Coronary artery (tissue), 2 donors: ENCODE data around the gene BLVRB.

Source experiments
- DNase-seq: peaks from one replicate; pipeline ENCODE4 v3.0.0-alpha.2; 2017; ENCODE audit warnings: low spot score
- H3K27ac ChIP-seq, 2 donors: fragments of 200-600 bp; sonication (generic); one replicate each; pipeline ENCODE4 v1.5.1; 2016 to 2019
- H3K4me3 ChIP-seq: fragments of 200-600 bp; sonication (generic); 2 replicates; pipeline ENCODE4 v1.5.1; 2016; ENCODE audit warnings: mild to moderate bottlenecking, moderate library complexity
- CTCF ChIP-seq: fragments of 200-600 bp; sonication (generic); IDR thresholded peaks from one replicate; pipeline ENCODE4 v1.5.1; 2019; ENCODE audit warnings: antibody characterized with exemption

Gene BLVRB

GRCh38 chr19:40398417-40399131, 67.0 kb downstream of the BLVRB start:
- H3K27ac ChIP-seq = no peak overlapping the region
- no peak overlapping the region for H3K4me3 ChIP-seq
- TF ChIP-seq CTCF = no peak
- no peak for DNase-seq
